Left lung (tissue), 10 donors: ENCODE data around the gene CTNND2. TPM values are rescaled to one million over a fixed set of nuclear protein-coding genes. Genes with fewer than 3 reads are reported as not detected.
"Not testable (repeated sequence)": the region's sequence is repeated elsewhere in the genome, so short reads cannot be mapped to it uniquely, and the experiment has no call there.

Experiments
- ATAC-seq: fragments of 200-7000 bp; cut with Tn5 transposase; one replicate; pipeline ENCODE4 v1.9.1; 2020; ENCODE audit warnings: moderate library complexity
- DNase-seq, 4 donors: peaks; one replicate each; pipeline ENCODE4 v3.0.0-alpha.2; 2013 to 2020
- H3K27ac ChIP-seq, 2 donors: fragments of 200-600 bp; sonication (generic) in 1 of 2; one replicate each; pipeline versions ENCODE4 v1.5.0 to v1.8.0; 2020 to 2021
- H3K27me3 ChIP-seq, 2 donors: fragments of 200-600 bp; sonication (generic) in 1 of 2; one replicate each; pipeline versions ENCODE4 v1.5.0 to v1.8.0; 2020 to 2021
- H3K36me3 ChIP-seq, 2 donors: fragments of 200-600 bp; sonication (generic) in 1 of 2; one replicate each; pipeline versions ENCODE4 v1.5.0 to v1.8.0; 2020 to 2021
- H3K4me1 ChIP-seq, 2 donors: fragments of 200-600 bp; one replicate each; pipeline ENCODE4 v1.8.0; 2021
- H3K4me3 ChIP-seq, 2 donors: fragments of 200-600 bp; sonication (generic) in 1 of 2; one replicate each; pipeline versions ENCODE4 v1.5.0 to v1.8.0; 2020 to 2021; ENCODE audit warnings: mild to moderate bottlenecking in 1 of 2
- H3K9me3 ChIP-seq, 2 donors: fragments of 200-600 bp; sonication (generic) in 1 of 2; one replicate each; pipeline versions ENCODE4 v1.5.0 to v1.8.0; 2020 to 2021
- intact Hi-C, 2 donors: fragments of 100-400 bp; cut with DNase I; formaldehyde crosslinking; loops; one replicate each; pipeline versions ENCODE4 v1.11.2 to v1.14.2; 2022
- polyA plus RNA-seq, 6 donors: library from polyadenylated mRNA; unstranded; fragments of 120-200 nt; gene quantifications; one replicate each; pipeline ENCODE4 v1.2.1, GENCODE V29; 2013; ENCODE audit not compliant: insufficient read length in 6 of 6
- total RNA-seq, 2 donors: library from RNA; stranded (reverse); fragmentation: NEBNext Ultra II Directional; extraction: Animal tissue kit (Norgen Biotek cat#: 25700); gene quantifications; one replicate each; pipeline ENCODE4 v1.2.1, GENCODE V29; 2021
- TF ChIP-seq, protein P1 (sequence below), 2 donors: fragments of 200-600 bp; sonication (generic) in 1 of 2; IDR thresholded peaks; one replicate each; pipeline versions ENCODE4 v1.5.0 to v1.8.0; 2021; ENCODE audit warnings: antibody characterized with exemption in 2 of 2
- donor health status: DM: no; HTN: yes; CAD: no.
- donor health status: DM: no; HTN: no; CAD: no.

CTNND2 gene
- total and polyA plus RNA-seq, 8 donors, result 1.2 to 4.2 (median 2.2) TPM; not detected in 1

DNA sequence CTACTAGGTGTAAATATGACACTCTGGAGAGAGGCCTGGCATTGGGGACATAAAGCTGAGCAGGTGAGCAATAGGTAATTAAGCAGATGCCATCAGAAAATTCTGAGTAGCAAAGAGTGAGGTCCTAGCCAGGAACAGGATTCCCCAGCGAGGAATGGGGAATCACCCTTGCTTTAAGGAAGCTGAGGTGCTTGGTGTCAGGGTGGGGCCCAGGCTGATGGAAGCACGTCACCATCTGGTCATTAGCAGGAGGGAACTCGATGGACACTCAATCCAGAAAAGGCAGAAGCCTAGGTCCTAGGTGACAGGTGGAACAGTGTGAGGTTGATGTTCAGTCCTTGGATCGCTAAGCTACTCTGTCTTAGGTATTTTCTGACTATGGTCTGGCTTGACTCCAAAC is 580.5 kb downstream of the CTNND2 start:
- TF ChIP-seq, protein P1, sequence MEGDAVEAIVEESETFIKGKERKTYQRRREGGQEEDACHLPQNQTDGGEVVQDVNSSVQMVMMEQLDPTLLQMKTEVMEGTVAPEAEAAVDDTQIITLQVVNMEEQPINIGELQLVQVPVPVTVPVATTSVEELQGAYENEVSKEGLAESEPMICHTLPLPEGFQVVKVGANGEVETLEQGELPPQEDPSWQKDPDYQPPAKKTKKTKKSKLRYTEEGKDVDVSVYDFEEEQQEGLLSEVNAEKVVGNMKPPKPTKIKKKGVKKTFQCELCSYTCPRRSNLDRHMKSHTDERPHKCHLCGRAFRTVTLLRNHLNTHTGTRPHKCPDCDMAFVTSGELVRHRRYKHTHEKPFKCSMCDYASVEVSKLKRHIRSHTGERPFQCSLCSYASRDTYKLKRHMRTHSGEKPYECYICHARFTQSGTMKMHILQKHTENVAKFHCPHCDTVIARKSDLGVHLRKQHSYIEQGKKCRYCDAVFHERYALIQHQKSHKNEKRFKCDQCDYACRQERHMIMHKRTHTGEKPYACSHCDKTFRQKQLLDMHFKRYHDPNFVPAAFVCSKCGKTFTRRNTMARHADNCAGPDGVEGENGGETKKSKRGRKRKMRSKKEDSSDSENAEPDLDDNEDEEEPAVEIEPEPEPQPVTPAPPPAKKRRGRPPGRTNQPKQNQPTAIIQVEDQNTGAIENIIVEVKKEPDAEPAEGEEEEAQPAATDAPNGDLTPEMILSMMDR (IDR thresholded peaks at IDR 0.05), result no peak
- ATAC-seq (no peak), DNase-seq (no peak)
- peaks cover 0 to 10% of the 10 kb centered on the region in 2 donors for H3K4me1 ChIP-seq
- intact Hi-C loops, result no loop called here
- H3K36me3 ChIP-seq, result no peaks in the 10 kb centered on the region
- no peak overlapping the region for H3K27ac ChIP-seq
- no peaks in the 10 kb centered on the region for H3K27me3 ChIP-seq
- H3K9me3 ChIP-seq, result no peaks in the 10 kb centered on the region
- H3K4me3 ChIP-seq, result no peak overlapping the region

DNA sequence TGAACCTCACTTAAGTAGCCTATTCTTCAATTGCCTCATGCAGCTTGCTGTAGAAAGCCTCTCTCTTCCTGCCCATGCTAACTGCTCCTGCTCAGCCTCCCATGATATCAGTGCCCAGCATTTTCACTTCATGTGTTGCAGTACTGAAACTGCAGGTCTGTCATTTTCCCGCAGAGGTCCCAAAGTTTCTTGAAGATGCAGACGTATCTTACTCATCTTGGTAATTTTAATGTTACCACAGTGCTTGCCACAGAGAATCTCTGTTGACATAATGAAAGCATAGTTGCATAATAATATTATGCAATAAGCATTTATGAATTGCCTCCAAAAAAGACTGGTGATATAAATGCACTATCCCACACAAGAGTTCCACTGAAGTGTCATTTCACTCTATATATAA is 582.1 kb downstream of the CTNND2 start:
- no peak overlapping the region for H3K27ac ChIP-seq
- peak; percentile 36 for ATAC-seq
- intact Hi-C loops, result no loop called here
- no peak overlapping the region for H3K4me3 ChIP-seq
- peaks cover 0 to 10% of the 10 kb centered on the region in 2 donors for H3K4me1 ChIP-seq
- TF ChIP-seq, protein P1 (IDR thresholded peaks at IDR 0.05), result no peak
- H3K9me3 ChIP-seq, result no peaks in the 10 kb centered on the region
- no peaks in the 10 kb centered on the region for H3K36me3 ChIP-seq
- no peaks in the 10 kb centered on the region for H3K27me3 ChIP-seq
- peak in 2 of 4 donors; percentile 49 for DNase-seq

DNA sequence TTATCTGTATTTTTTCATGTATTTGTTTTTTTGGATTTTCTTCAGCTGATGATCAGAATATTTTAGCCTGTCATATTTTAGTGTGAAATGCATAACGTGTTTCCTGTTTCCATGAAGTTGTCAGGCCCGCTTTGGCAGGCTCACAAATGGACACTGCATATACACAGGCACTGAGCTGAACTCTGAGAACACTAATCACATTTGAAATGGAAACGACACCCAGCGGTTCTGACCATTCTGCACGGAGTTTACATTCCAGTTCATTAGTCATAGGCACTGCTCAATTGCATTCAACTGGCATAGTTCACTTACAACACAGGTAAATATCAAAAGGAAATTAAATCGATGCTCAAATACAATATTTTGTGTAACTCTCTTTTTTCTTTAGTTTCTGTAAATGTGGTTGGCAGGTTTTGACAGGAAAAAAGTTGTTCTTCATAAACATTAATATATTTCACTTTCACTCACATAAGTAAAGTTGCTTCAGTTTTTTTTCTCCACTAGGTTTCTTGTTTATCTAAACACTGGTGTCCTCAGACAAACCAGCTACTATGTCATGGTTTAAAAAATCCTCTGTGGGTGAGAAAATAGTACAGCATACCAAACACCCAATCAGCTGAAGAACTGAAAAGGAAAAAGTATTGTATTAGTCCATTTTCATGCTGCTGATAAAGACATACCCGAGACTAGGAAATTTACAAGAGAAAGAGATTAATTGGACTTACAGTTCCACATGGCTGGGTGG is 584.2 kb downstream of the CTNND2 start:
- no peak overlapping the region for H3K27ac ChIP-seq
- ATAC-seq (no peak), DNase-seq (peak in 1 of 4 donors; percentile 16)
- TF ChIP-seq, protein P1 (IDR thresholded peaks at IDR 0.05), result no peak
- no peak overlapping the region for H3K4me3 ChIP-seq
- H3K36me3 ChIP-seq, result no peaks in the 10 kb centered on the region
- no peaks in the 10 kb centered on the region for H3K27me3 ChIP-seq
- intact Hi-C loops, result no loop called here
- H3K4me1 ChIP-seq, result peaks cover 0 to 10% of the 10 kb centered on the region in 2 donors
- H3K9me3 ChIP-seq, result no peaks in the 10 kb centered on the region

DNA sequence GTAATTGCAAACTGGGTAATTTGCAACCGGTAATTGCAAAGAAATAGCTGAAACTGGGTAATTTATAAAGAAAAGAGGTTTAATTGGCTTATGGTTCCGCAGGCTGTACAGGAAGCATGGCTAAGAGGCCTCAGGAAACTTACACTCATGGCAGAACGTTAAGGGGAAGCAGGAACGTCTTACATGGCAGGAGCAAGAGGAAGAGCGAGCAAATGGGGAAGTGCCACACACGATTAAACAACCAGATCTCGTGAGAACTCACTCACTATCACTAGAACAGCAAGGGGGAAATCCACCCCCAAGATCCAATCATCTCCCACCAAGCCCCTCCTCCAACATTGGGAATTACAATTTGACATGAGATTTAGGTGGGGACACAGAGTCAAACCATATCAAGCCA is 590.6 kb downstream of the CTNND2 start:
- intact Hi-C loops, H3K4me3 ChIP-seq, ATAC-seq: not testable (repeated sequence)

DNA sequence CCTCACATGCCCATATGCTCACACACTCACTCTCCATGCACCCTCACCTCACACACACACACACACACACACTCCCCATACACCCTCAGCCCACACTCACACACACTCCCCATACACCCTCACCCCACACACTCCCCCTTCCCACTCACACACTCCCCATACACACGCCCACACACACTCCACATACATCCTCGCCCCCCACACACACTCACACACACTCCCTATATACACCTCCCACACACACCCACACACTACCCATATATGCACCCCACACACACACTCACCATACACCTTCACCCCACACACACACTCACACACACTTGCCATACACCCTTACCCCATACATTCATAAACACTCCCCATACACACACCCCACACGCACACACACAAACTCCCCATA is 592.5 kb downstream of the CTNND2 start:
- intact Hi-C loops, result no loop called here
- no peak for ATAC-seq
- Histone ChIP-seq H3K27ac (no peak overlapping the region), H3K9me3 (peaks cover 0 to 17% of the 10 kb centered on the region in 2 donors), H3K27me3 (no peaks in the 10 kb centered on the region), H3K36me3 (no peaks in the 10 kb centered on the region), H3K4me3 (no peak overlapping the region), H3K4me1 (no peaks in the 10 kb centered on the region)
- DNase-seq, result no peak
- TF ChIP-seq, protein P1 (IDR thresholded peaks at IDR 0.05), result no peak

More for the DNA sequence above, 590.6 kb downstream of the CTNND2 start:
- not testable (repeated sequence) for DNase-seq, H3K36me3 ChIP-seq, H3K27me3 ChIP-seq, H3K27ac ChIP-seq, H3K4me1 ChIP-seq
- H3K9me3 ChIP-seq, result peaks cover 0 to 17% of the 10 kb centered on the region in 2 donors
